ENCODE results near the gene BOC.

The BOC gene

DNA sequence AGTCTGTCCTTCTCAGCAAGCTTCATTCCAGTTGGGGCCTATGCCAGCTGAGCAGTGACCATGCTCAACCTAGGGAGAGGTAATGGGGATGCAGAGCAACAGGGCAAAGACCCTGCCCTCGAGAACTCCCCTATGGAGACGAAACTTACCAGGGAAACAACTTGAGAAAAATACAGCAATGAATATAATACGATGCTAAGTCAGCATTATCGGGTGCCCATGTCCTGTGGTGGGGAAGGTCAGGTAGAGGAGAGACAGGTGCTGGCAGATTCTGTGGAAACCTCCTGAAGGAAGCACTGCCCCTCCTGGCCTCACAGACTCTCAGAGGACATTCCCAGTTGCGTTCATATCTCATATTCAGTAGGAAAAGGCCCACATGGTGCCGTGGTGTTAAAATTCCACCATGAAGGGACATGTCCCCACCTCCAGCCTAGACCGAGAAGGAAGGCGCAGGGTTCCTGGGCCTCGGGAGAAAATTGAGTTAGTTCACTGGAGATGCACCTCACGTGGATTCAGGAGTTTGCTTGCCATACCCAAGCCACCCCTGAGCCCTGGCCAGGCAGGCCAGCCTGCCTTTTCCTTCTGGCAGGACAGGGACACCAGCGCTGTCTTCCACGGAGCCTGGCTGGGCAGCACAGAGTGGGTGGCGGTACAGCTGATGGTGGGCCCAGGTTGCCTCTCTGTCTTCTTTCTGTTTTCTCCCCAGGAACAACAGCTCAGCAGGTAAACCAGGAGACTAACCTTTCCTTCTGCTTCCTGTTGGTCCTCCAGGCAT is 62.4 kb downstream of the BOC start:
- TF ChIP-seq, protein P1, sequence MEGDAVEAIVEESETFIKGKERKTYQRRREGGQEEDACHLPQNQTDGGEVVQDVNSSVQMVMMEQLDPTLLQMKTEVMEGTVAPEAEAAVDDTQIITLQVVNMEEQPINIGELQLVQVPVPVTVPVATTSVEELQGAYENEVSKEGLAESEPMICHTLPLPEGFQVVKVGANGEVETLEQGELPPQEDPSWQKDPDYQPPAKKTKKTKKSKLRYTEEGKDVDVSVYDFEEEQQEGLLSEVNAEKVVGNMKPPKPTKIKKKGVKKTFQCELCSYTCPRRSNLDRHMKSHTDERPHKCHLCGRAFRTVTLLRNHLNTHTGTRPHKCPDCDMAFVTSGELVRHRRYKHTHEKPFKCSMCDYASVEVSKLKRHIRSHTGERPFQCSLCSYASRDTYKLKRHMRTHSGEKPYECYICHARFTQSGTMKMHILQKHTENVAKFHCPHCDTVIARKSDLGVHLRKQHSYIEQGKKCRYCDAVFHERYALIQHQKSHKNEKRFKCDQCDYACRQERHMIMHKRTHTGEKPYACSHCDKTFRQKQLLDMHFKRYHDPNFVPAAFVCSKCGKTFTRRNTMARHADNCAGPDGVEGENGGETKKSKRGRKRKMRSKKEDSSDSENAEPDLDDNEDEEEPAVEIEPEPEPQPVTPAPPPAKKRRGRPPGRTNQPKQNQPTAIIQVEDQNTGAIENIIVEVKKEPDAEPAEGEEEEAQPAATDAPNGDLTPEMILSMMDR (IDR thresholded peaks at IDR 0.05; ENCODE audit: unreplicated experiment in 3 of 3), result no peak
- H3K9me3 Mint-ChIP-seq, result no peaks in the 10 kb centered on the region
- no peak overlapping the region for H3K4me3 Mint-ChIP-seq
- H3K27ac Mint-ChIP-seq, result peak overlapping the region; percentile 88 to 96 (median 95)
- H3K36me3 Mint-ChIP-seq (ENCODE audit: low read depth), result peaks cover 83% of the 10 kb centered on the region
- no peaks in the 10 kb centered on the region for H3K27me3 Mint-ChIP-seq (ENCODE audit: low read depth)
- peaks cover 71% of the 10 kb centered on the region for H3K4me1 Mint-ChIP-seq

DNA sequence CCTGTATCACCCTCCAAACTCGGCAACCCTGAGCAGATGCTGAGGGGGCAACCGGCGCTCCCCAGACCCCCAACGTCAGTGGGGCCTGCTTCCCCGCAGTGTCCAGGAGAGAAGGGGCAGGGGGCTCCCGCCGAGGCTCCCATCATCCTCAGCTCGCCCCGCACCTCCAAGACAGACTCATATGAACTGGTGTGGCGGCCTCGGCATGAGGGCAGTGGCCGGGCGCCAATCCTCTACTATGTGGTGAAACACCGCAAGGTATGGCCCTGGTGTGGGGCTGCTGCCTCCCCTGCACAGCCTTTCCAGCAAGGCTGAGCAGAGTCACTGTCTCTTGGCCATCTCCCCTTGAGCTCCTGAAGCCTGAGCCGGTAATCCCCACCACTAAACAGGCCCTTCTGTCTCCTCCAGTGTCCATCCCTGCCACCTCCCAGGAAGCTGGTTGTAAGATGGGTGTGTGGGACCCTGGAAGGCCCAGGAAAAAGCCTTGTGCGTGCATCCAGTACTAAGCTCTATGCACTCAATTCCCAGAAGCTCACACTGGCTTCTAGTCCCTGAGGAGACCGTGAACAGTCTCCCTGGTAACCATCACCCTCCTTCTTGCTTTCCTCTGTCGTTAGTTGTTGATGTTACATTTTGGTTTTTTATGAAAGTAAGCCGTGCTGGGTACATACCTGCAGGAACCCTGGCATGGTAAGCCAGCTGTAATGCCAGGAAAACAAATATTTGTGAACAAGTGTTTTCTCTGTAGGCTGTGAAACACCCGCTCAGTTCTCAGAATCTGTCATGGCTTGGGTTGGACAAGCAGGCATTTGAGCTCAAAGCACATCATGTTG is 63.3 kb downstream of the BOC start:
- Mint-ChIP-seq H3K27me3 (ENCODE audit: low read depth) (no peaks in the 10 kb centered on the region), H3K36me3 (ENCODE audit: low read depth) (peaks cover 83% of the 10 kb centered on the region), H3K27ac (peak overlapping the region; percentile 95 to 100 (median 96)), H3K4me3 (no peak overlapping the region), H3K9me3 (no peaks in the 10 kb centered on the region), H3K4me1 (peaks cover 66% of the 10 kb centered on the region)
- TF ChIP-seq, protein P1 (IDR thresholded peaks at IDR 0.05; ENCODE audit: unreplicated experiment in 3 of 3), result no peak

DNA sequence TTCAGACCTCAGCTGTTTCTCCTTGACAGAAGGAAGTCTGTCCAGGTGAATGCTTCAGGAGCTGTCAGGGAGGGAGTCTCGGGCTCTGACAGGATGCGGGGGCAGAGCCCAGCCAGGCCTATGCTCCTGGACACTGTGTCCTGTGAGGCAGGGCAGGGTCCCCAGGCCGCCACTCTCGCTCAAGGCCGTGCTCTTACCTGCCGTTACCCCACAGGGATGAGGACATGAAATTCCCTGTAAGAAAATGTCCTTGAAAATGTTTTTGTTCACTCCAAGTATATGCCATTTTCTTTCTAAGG is 63.9 kb downstream of the BOC start:
- Mint-ChIP-seq H3K4me3 (no peak overlapping the region), H3K4me1 (peaks cover 61% of the 10 kb centered on the region), H3K36me3 (ENCODE audit: low read depth) (peaks cover 83% of the 10 kb centered on the region), H3K9me3 (no peaks in the 10 kb centered on the region), H3K27ac (peak overlapping the region; percentile 95 to 100 (median 96)), H3K27me3 (ENCODE audit: low read depth) (no peaks in the 10 kb centered on the region)
- TF ChIP-seq, protein P1 (IDR thresholded peaks at IDR 0.05; ENCODE audit: unreplicated experiment in 3 of 3), result no peak

DNA sequence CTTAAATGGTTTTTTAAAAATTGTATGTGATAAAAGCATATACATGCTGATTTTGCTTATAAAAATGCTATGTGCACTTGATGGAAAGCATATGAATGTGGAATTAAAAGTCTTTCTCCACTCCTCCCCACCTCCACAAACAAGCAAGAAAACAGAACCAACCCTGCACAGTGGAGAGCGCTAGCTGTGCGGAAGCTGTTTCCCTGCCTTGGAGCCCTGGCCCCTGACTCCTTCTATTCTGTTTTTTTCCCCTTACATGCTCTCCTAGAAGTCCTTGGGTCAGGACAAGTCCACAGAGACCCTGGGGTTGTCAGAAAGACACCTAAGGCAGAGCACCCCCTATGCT is 64.2 kb downstream of the BOC start:
- H3K27ac Mint-ChIP-seq, result peak overlapping the region; percentile 95 to 100 (median 96)

DNA sequence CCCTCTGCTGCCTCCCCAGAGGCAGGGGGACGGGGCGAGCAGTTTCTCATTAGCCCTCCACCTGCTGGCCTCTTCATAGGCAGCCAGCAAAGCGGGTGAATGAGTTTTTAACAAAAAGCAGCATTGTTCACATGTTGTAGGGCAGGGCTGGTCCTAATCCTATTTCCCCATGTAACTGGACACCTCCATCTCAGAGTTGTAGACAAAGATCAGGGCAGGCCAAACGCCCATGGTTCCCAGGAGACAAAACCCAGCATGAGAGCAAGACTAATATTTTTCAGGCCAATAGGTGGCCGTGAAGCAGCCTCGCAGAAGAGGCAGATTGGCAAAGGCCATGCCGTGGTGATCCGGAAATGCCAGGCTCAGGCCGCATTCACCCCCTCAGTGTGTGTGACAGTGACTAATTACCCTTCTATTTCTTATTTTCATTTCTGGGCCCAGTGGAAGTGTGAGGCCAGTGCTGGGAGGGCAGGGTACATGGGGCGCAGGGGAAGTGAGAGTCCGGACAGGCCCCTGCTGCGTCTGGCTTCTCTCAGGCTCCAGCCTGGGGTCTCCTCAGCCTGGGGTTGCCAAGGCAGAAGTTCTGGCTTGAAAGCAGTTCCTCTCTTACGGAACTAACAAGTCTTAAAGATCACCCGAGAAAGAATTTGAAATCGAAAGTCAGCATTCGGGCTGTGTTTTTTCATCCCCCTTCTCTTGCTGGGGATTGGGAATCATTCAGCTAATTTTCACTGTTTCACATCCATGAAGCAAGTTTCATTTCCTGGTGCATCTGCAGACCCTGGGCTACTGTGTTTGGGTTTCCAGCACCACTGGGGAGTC is 64.8 kb downstream of the BOC start:
- Mint-ChIP-seq H3K27ac (peak overlapping the region; percentile 95 to 100 (median 96)), H3K36me3 (ENCODE audit: low read depth) (peaks cover 85% of the 10 kb centered on the region), H3K4me3 (peak overlapping the region; percentile 8 to 39 (median 31)), H3K27me3 (ENCODE audit: low read depth) (no peaks in the 10 kb centered on the region), H3K9me3 (no peaks in the 10 kb centered on the region), H3K4me1 (peaks cover 65% of the 10 kb centered on the region)
- TF ChIP-seq, protein P1 (IDR thresholded peaks at IDR 0.05; ENCODE audit: unreplicated experiment in 3 of 3), result peak; percentile 25 to 47 (median 32)

More for the DNA sequence above, 64.2 kb downstream of the BOC start:
- H3K36me3 Mint-ChIP-seq (ENCODE audit: low read depth), result peaks cover 83% of the 10 kb centered on the region
- no peaks in the 10 kb centered on the region for H3K27me3 Mint-ChIP-seq (ENCODE audit: low read depth)
- TF ChIP-seq, protein P1 (IDR thresholded peaks at IDR 0.05; ENCODE audit: unreplicated experiment in 3 of 3), result no peak
- H3K4me1 Mint-ChIP-seq, result peaks cover 61% of the 10 kb centered on the region
- peak overlapping the region; percentile 8 to 39 (median 31) for H3K4me3 Mint-ChIP-seq
- no peaks in the 10 kb centered on the region for H3K9me3 Mint-ChIP-seq
